OCI-LY1 (cell line): Measurements from ENCODE around the gene FAM237A.

Experiments
- H2AFZ ChIP-seq: fragments of 200-600 bp; sonication (generic), shearing (Covaris generic); 2 replicates; pipeline ENCODE4 v1.6.0; 2014; ENCODE audit warnings: antibody characterized with exemption, mild to moderate bottlenecking, low read length
- H3F3A ChIP-seq: fragments of 200-600 bp; sonication (generic), shearing (Covaris generic); 2 replicates; pipeline ENCODE4 v1.6.0; 2014; ENCODE audit warnings: mild to moderate bottlenecking, antibody characterized with exemption, low read length, moderate library complexity; ENCODE audit not compliant: insufficient read depth
- H3K27ac ChIP-seq: fragments of 200-600 bp; sonication (generic); 2 replicates; pipeline ENCODE4 v1.5.1; 2014; ENCODE audit warnings: low read length, mixed run types, mild to moderate bottlenecking, low read depth; ENCODE audit not compliant: poor library complexity, severe bottlenecking
- H3K27me3 ChIP-seq: fragments of 200-600 bp; sonication (generic); 2 replicates; pipeline ENCODE4 v1.6.0; 2014; ENCODE audit warnings: antibody characterized with exemption, mild to moderate bottlenecking, low read length, moderate library complexity; ENCODE audit not compliant: insufficient read depth
- H3K36me3 ChIP-seq: fragments of 200-600 bp; sonication (generic); 2 replicates; pipeline ENCODE4 v1.6.1; 2014; ENCODE audit warnings: mild to moderate bottlenecking, antibody characterized with exemption, low read length, moderate library complexity, mixed read lengths; ENCODE audit not compliant: insufficient read depth
- H3K4me1 ChIP-seq: fragments of 200-600 bp; sonication (generic); 2 replicates; pipeline ENCODE4 v1.5.1; 2014; ENCODE audit warnings: mild to moderate bottlenecking, low read length, moderate library complexity; ENCODE audit not compliant: insufficient read depth, severe bottlenecking
- H3K4me2 ChIP-seq: fragments of 200-600 bp; sonication (generic), shearing (Covaris generic); 2 replicates; pipeline ENCODE4 v1.6.1; 2014; ENCODE audit warnings: low read length
- H3K4me3 ChIP-seq: fragments of 200-600 bp; sonication (generic); 2 replicates; pipeline ENCODE4 v1.5.1; 2014; ENCODE audit warnings: low read length, low read depth, mild to moderate bottlenecking, mixed read lengths; ENCODE audit not compliant: poor library complexity, severe bottlenecking
- H3K79me2 ChIP-seq: fragments of 200-600 bp; shearing (Covaris generic); 2 replicates; pipeline ENCODE4 v1.6.1; 2016; ENCODE audit warnings: mixed run types, low read length, mixed read lengths; ENCODE audit not compliant: insufficient read depth
- H3K9ac ChIP-seq: fragments of 200-600 bp; sonication (generic), shearing (Covaris generic); 2 replicates; pipeline ENCODE4 v1.6.1; 2014; ENCODE audit warnings: mild to moderate bottlenecking, low read length, mixed read lengths
- H3K9me2 ChIP-seq: fragments of 200-600 bp; sonication (generic), shearing (Covaris generic); 2 replicates; pipeline ENCODE4 v1.6.1; 2014; ENCODE audit warnings: low read depth, mild to moderate bottlenecking, low read length, mixed read lengths
- H3K9me3 ChIP-seq: fragments of 200-600 bp; shearing (Covaris generic); 2 replicates; pipeline ENCODE4 v1.6.1; 2014; ENCODE audit warnings: low read length, mixed read lengths
- H4K20me1 ChIP-seq: fragments of 200-600 bp; sonication (generic), shearing (Covaris generic); 2 replicates; pipeline ENCODE4 v1.6.0; 2016; ENCODE audit warnings: mild to moderate bottlenecking, low read length; ENCODE audit not compliant: insufficient read depth
- EZH2 ChIP-seq: fragments of 200-600 bp; sonication (generic), shearing (Covaris generic); IDR thresholded peaks from 2 replicates; pipeline ENCODE4 v1.8.0; 2017; ENCODE audit warnings: borderline replicate concordance, mixed run types, mild to moderate bottlenecking, antibody characterized with exemption, low read length, moderate library complexity, mixed read lengths
- TF ChIP-seq, protein P1 (sequence below): fragments of 200-600 bp; sonication (generic), shearing (Covaris generic); IDR thresholded peaks from 2 replicates; pipeline ENCODE4 v1.5.1; 2017; ENCODE audit warnings: mild to moderate bottlenecking, antibody characterized with exemption, low read length, moderate library complexity, mixed read lengths

The FAM237A gene

DNA sequence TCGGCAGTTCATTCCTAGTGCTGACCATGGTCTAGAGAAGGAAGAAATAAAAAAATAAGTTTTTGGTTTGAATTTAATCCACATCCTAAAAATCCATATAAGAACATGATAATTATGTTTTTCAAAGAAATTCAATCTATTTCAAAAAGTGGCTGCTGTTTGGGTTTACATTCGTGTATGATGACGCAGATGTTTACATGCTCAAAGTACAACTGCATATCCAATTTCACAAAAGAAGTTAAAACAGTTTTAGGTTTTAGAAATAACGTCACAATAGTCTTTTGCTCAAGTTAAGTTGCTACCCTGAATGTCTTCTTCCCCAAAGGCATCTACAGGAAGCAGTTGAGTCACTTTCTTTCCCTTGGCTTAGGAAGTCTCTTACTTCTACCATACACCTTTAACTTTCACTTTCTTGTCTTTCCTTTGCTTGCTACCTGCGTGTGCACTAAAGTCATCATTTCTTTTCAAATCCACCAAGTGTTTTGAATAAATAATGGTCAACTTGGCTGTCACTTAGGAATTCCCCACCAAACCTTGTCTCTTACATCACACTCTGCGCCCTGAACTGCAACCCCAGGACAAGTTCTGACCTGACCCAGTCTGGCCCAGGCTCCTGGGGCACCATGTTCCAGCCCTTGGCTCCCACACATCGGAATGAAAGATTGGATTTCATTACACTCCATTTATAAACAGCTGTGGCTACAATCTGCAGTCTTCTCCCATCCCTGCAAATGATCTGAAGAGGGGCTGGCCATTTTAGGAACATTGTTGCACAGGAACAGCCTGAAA is 28.4 kb downstream of the FAM237A start:
- H3K27ac ChIP-seq, result no peak overlapping the region
- H3K4me3 ChIP-seq, result no peak overlapping the region
- no peak for TF ChIP-seq EZH2
- TF ChIP-seq, protein P1, sequence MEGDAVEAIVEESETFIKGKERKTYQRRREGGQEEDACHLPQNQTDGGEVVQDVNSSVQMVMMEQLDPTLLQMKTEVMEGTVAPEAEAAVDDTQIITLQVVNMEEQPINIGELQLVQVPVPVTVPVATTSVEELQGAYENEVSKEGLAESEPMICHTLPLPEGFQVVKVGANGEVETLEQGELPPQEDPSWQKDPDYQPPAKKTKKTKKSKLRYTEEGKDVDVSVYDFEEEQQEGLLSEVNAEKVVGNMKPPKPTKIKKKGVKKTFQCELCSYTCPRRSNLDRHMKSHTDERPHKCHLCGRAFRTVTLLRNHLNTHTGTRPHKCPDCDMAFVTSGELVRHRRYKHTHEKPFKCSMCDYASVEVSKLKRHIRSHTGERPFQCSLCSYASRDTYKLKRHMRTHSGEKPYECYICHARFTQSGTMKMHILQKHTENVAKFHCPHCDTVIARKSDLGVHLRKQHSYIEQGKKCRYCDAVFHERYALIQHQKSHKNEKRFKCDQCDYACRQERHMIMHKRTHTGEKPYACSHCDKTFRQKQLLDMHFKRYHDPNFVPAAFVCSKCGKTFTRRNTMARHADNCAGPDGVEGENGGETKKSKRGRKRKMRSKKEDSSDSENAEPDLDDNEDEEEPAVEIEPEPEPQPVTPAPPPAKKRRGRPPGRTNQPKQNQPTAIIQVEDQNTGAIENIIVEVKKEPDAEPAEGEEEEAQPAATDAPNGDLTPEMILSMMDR, result no peak
- no peak overlapping the region for H3K4me2 ChIP-seq
- H3K79me2 ChIP-seq, result no peaks in the 10 kb centered on the region
- no peaks in the 10 kb centered on the region for H3F3A ChIP-seq
- H3K9me3 ChIP-seq, result no peaks in the 10 kb centered on the region
- no peaks in the 10 kb centered on the region for H3K27me3 ChIP-seq
- H3K36me3 ChIP-seq, result no peaks in the 10 kb centered on the region
- H3K4me1 ChIP-seq, result no peaks in the 10 kb centered on the region
- H4K20me1 ChIP-seq, result no peaks in the 10 kb centered on the region
- no peaks in the 10 kb centered on the region for H3K9me2 ChIP-seq
- H2AFZ ChIP-seq, result no peak overlapping the region
- H3K9ac ChIP-seq, result no peak overlapping the region

DNA sequence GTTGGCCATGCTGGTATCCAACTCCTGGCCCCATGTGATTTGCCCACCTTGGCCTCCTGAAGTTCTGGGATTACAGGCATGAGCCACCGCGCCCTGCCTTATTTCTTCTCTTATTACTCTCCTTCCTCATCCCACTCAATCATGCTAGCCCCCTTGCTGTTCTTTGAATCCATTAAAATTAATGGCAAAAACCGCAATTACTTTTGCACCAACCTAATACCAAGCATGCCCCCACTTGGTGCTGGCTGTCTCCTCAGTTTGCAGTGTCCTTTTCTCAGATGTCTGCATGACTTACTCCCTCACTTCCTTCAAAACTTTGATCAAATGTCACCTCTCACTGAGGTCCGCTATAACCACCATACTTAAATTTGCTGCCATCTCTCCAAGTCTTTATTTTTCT is 41.3 kb downstream of the FAM237A start:
- no peaks in the 10 kb centered on the region for H3K9me3 ChIP-seq

DNA sequence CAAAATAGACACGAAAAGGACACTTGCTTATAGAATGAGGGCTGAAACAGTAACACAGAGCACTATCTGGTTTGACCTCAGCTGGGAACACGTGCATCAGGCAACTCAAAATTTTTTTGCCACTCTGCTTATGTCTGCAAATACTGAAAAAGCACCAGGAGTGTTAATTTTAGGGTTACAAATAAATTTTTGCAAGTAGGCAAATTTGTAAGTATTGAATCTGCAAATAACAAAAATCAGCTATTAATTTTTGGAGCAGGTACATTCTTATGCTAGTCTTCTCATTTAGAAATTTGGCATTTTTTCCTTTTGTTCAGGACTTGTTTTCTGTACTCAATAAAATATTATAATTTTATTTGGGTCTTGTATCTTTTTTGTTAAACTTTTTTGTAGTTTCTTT is 46.2 kb downstream of the FAM237A start:
- Histone ChIP-seq H3K9me3 (no peaks in the 10 kb centered on the region), H3K9ac (no peak overlapping the region), H4K20me1 (no peaks in the 10 kb centered on the region), H3K36me3 (no peaks in the 10 kb centered on the region), H3K79me2 (no peaks in the 10 kb centered on the region), H3K4me2 (no peak overlapping the region), H3K27ac (no peak overlapping the region), H3K9me2 (no peaks in the 10 kb centered on the region), H3K4me1 (no peaks in the 10 kb centered on the region), H2AFZ (no peak overlapping the region), H3K27me3 (no peaks in the 10 kb centered on the region), H3F3A (no peaks in the 10 kb centered on the region), H3K4me3 (no peak overlapping the region)
- TF ChIP-seq EZH2, result no peak
- TF ChIP-seq, protein P1, result no peak

More for the DNA sequence above, 41.3 kb downstream of the FAM237A start:
- H3K4me1 ChIP-seq, result no peaks in the 10 kb centered on the region
- no peaks in the 10 kb centered on the region for H3K36me3 ChIP-seq
- no peak overlapping the region for H3K4me3 ChIP-seq
- no peaks in the 10 kb centered on the region for H3F3A ChIP-seq
- H2AFZ ChIP-seq, result no peak overlapping the region
- no peak for TF ChIP-seq EZH2
- TF ChIP-seq, protein P1, result no peak
- H4K20me1 ChIP-seq, result no peaks in the 10 kb centered on the region
- no peak overlapping the region for H3K27ac ChIP-seq
- no peaks in the 10 kb centered on the region for H3K27me3 ChIP-seq
- no peaks in the 10 kb centered on the region for H3K9me2 ChIP-seq
- no peak overlapping the region for H3K4me2 ChIP-seq
- no peak overlapping the region for H3K9ac ChIP-seq
- H3K79me2 ChIP-seq, result no peaks in the 10 kb centered on the region
